Tibial artery (tissue), 4 donors: ENCODE measurements around the gene CPZ.

Experiments
- DNase-seq, 2 donors: peaks; one replicate each; pipeline ENCODE4 v3.0.0-alpha.2; 2019
- H3K27ac ChIP-seq, 2 donors: fragments of 200-600 bp; sonication (generic) in 1 of 2; 1 replicate in 1 of 2; 2 replicates in 1 of 2; pipeline ENCODE4 v1.5.1; 2018 to 2019; ENCODE audit warnings: mild to moderate bottlenecking in 1 of 2
- H3K27me3 ChIP-seq, 2 donors: fragments of 200-600 bp; sonication (generic) in 1 of 2; one replicate each; pipeline versions ENCODE4 v1.5.1 to v1.6.0; 2016 to 2019
- H3K36me3 ChIP-seq, 3 donors: fragments of 200-600 bp; sonication (generic) in 2 of 3; one replicate each; pipeline ENCODE4 v1.5.1; 2016 to 2019; ENCODE audit warnings: mild to moderate bottlenecking in 2 of 3
- H3K4me1 ChIP-seq, 4 donors: fragments of 200-600 bp; sonication (generic) in 2 of 4; 1 replicate in 3 of 4; 2 replicates in 1 of 4; pipeline ENCODE4 v1.5.1; 2016 to 2019
- H3K4me3 ChIP-seq, 2 donors: fragments of 200-600 bp; sonication (generic) in 1 of 2; 1 replicate in 1 of 2; 2 replicates in 1 of 2; pipeline ENCODE4 v1.5.1; 2018 to 2019; ENCODE audit warnings: mild to moderate bottlenecking in 2 of 2
- H3K9me3 ChIP-seq, 3 donors: fragments of 200-600 bp; sonication (generic) in 1 of 3; one replicate each; pipeline ENCODE4 v1.5.1; 2016 to 2019
- intact Hi-C: fragments of 100-400 bp; cut with DNase I; formaldehyde crosslinking; loops from one replicate; pipeline ENCODE4 v1.15.0; 2023; ENCODE audit warnings: low total_unique reads
- TF ChIP-seq, protein P1 (sequence below), 2 experiments: fragments of 200-600 bp in 1 of 2; fragments of 450-650 bp in 1 of 2; IDR thresholded peaks; one replicate each; pipeline ENCODE4 v1.5.1; 2017 to 2019; ENCODE audit warnings: antibody characterized with exemption in 2 of 2, mild to moderate bottlenecking in 1 of 2, moderate library complexity in 1 of 2

Gene CPZ

DNA sequence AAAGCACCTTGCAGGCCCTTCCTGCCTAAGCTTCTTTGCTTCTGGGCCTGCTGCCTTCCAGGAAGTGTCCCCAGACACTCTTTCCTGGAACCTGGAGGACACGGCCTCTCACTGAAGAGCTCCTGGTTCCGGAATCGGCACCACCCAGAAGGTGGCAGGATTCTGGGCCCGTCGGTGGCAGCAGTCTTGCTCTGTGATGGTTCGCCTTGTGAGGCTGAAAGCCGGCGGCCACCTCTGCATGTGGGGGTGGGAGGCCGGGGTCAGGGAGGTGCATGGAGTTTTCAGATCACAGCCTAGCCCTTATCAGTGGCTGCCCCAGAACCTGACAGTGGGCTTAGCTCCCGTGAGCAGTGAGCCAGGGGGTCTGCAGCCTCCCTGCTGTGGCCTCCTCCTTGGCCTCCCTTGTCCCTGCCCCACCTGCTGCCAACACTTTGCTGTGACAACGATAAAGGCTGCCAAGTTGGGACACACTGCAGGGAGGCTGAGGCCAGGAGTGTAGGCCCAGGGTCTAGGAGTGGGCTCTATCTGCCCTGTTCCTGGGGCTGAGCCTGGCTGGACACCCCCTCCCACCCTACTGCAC, 43.1 kb upstream of the CPZ start:
- DNase-seq: peak in 1 of 2 donors; percentile 53
- intact Hi-C loops: no loop called here
- no peaks in the 10 kb centered on the region for H3K4me1 ChIP-seq
- no peak overlapping the region for H3K4me3 ChIP-seq
- H3K9me3 ChIP-seq: no peaks in the 10 kb centered on the region
- TF ChIP-seq, protein P1, sequence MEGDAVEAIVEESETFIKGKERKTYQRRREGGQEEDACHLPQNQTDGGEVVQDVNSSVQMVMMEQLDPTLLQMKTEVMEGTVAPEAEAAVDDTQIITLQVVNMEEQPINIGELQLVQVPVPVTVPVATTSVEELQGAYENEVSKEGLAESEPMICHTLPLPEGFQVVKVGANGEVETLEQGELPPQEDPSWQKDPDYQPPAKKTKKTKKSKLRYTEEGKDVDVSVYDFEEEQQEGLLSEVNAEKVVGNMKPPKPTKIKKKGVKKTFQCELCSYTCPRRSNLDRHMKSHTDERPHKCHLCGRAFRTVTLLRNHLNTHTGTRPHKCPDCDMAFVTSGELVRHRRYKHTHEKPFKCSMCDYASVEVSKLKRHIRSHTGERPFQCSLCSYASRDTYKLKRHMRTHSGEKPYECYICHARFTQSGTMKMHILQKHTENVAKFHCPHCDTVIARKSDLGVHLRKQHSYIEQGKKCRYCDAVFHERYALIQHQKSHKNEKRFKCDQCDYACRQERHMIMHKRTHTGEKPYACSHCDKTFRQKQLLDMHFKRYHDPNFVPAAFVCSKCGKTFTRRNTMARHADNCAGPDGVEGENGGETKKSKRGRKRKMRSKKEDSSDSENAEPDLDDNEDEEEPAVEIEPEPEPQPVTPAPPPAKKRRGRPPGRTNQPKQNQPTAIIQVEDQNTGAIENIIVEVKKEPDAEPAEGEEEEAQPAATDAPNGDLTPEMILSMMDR (IDR thresholded peaks at IDR 0.05): no peak
- H3K27me3 ChIP-seq: peaks cover 0 to 12% of the 10 kb centered on the region in 2 donors
- H3K36me3 ChIP-seq: no peaks in the 10 kb centered on the region
- no peak overlapping the region for H3K27ac ChIP-seq

DNA sequence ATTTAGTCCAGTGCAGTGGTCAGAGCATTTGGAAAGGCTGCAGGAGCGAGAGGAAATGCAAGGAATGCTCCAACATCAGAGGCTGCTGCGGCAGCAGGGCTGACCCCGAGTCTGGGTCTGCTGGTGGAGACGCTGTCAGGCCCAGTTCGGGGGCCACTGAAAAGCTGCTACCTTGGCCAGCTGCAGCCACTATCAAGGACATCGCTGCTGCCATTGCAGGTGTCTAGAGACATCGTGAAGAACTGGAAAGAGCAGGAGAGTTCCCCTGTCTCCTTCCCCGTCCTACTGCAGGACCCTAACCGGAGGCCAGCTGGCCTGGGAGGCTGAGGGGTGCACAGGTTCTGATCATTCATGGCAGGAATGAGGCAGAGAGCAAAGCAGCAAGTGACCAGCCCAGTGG, 41.9 kb upstream of the CPZ start:
- Histone ChIP-seq H3K27me3 (peaks cover 0 to 2% of the 10 kb centered on the region in 2 donors), H3K27ac (no peak overlapping the region), H3K9me3 (no peaks in the 10 kb centered on the region), H3K4me1 (no peaks in the 10 kb centered on the region), H3K4me3 (no peak overlapping the region), H3K36me3 (no peaks in the 10 kb centered on the region)
- intact Hi-C loops: no loop called here
- DNase-seq: peak in 1 of 2 donors; percentile 51
- TF ChIP-seq, protein P1 (IDR thresholded peaks at IDR 0.05): no peak

DNA sequence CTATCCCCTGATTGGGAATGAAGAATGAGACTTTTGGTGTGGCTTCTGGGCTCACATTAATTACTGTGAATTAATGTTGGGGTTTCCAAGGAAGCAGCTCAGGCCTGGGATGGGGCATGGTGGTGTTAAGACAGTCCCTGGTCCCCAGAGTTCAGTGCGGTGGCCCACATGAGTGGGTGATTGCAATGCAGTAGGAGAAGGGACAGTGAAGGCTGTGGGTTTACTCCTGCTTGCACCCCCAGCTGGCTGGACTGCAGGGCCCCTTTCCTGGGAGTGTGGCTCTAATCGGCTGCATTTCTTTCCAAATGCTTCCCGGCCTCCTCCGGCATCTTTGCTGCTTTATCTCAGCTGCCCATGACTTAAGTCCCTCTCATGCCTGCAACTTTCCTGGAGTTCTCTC, 40.5 kb upstream of the CPZ start:
- Histone ChIP-seq H3K4me3 (no peak overlapping the region), H3K36me3 (no peaks in the 10 kb centered on the region), H3K27me3 (peaks cover 0 to 2% of the 10 kb centered on the region in 2 donors), H3K27ac (no peak overlapping the region), H3K4me1 (no peaks in the 10 kb centered on the region), H3K9me3 (no peaks in the 10 kb centered on the region)
- peak in 1 of 2 donors; percentile 43 for DNase-seq
- intact Hi-C loops: no loop called here
- TF ChIP-seq, protein P1 (IDR thresholded peaks at IDR 0.05): no peak

DNA sequence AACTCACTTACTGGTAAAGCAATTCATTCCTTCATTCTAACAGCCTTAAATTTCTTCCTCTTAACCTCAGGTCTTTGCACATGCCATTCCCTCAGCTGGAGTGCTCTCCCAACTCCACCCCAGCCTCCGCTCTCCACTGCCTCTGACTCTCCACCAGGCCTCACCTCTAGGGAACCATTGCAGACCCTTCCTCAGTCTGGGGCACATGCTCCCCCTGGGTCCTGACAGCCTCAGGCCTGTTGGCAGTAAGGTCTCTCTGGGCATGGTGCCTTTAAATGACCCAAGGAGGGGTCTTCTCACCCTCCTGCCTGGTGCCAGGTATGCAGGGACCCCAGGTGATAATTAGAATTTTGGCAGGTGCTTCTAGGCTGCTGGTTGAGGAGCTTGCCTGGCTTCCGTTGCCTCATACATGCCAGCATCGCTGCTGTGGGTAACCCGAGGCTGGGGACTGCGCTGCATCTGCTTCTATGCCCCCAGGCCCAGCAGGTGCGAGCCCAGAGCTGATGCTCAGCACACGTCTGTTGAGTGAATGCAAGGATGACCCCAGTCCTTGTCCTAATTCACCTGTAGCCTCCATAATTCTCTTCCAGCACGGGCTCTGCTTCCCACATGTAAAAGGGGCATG, 39.9 kb upstream of the CPZ start:
- intact Hi-C loops: no loop called here

DNA sequence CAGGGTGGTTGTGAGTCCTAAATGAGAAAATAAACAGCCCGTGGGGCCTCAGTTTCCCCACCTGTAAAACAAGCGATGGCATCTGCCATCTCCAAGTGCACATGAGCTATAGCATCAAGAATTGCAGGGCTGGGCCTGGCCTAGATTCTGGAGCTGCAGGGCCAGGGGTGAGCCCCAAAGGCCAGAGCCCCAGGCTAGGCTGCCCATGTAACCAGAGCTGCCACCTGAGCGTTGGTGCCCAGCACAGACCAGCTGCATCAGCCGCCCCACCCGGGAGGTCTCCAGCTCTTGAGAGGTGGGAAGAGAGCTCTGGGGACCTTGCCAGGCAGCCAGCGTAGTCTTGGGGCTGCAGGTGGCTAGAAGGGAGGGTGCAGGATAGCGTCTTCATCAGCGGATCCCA, 39.3 kb upstream of the CPZ start:
- intact Hi-C loops: no loop called here
- DNase-seq: peak in 1 of 2 donors; percentile 29
- Histone ChIP-seq H3K4me1 (no peaks in the 10 kb centered on the region), H3K36me3 (no peaks in the 10 kb centered on the region), H3K4me3 (no peak overlapping the region), H3K9me3 (no peaks in the 10 kb centered on the region), H3K27ac (no peak overlapping the region), H3K27me3 (peaks cover 0 to 1% of the 10 kb centered on the region in 2 donors)
- TF ChIP-seq, protein P1 (IDR thresholded peaks at IDR 0.05): no peak

More for the DNA sequence above, 39.9 kb upstream of the CPZ start:
- TF ChIP-seq, protein P1 (IDR thresholded peaks at IDR 0.05): no peak
- H3K27me3 ChIP-seq: peaks cover 0 to under 1% of the 10 kb centered on the region in 2 donors
- H3K27ac ChIP-seq: no peak overlapping the region
- H3K9me3 ChIP-seq: no peaks in the 10 kb centered on the region
- H3K4me3 ChIP-seq: no peak overlapping the region
- peak in 1 of 2 donors; percentile 25 for DNase-seq
- no peaks in the 10 kb centered on the region for H3K36me3 ChIP-seq
- no peaks in the 10 kb centered on the region for H3K4me1 ChIP-seq
